ENCODE measurements around the gene KRTAP9-4.
"Not testable (repeated sequence)": the region's sequence is repeated elsewhere in the genome, so short reads cannot be mapped to it uniquely, and the experiment has no call there.

Gene KRTAP9-4

DNA sequence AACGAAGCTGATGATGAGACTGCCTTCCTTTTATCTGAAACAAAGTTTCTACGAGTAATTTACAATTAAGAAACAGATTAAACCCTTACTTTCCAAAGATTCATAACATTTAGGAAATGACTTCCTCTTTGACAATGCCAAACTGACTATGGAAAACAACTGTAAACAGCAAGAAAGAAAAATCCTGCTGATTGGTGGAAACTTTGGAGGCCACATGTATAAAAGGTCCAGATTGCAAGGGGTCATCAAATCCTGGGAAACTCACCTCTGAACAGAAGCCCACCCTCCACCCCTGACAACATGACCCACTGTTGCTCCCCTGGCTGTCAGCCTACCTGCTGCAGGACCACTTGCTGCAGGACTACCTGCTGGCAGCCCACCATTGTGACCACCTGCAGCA is 15.6 kb downstream of the KRTAP9-4 start, which contains the start of gene KRTAP9-6:
TSS of gene KRTAP9-6 (plus strand) at position 301 of the 400 bp plus-strand sequence. CDS start at position 301, 0 bp downstream.
- DNase-seq, result no peak

DNA sequence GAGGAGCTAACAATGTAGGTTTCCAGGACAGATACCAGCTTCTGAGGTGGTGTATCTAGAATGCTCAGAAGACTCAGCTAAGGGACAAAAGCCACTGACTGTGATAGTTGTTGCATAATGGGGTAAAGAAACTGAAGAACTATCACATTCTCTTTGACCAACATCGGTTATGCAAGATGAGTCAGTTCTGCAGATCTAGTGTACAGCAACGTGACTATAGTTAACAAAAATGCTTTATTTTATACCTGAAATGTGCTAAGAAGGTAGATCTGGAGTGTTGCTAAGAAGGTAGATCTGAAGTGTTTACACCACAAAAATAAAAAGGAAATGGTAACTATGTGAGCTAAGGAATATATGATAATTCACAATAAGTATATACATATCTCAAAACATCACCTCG is 18.2 kb downstream of the KRTAP9-4 start:
- no peak for DNase-seq

DNA sequence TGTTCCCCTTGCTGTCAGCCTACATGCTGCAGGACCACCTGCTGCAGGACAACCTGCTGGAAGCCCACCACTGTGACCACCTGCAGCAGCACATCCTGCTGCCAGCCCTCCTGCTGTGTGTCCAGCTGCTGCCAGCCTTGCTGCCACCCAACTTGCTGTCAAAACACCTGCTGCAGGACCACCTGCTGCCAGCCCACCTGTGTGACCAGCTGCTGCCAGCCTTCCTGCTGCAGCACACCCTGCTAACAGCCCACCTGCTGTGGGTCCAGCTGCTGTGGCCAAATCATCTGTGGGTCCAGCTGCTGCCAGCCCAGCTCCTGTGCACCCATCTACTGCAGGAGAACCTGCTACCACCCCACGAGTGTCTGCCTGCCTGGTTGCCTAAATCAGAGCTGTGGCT is 21.8 kb downstream of the KRTAP9-4 start:
- DNase-seq, result not testable (repeated sequence)

DNA sequence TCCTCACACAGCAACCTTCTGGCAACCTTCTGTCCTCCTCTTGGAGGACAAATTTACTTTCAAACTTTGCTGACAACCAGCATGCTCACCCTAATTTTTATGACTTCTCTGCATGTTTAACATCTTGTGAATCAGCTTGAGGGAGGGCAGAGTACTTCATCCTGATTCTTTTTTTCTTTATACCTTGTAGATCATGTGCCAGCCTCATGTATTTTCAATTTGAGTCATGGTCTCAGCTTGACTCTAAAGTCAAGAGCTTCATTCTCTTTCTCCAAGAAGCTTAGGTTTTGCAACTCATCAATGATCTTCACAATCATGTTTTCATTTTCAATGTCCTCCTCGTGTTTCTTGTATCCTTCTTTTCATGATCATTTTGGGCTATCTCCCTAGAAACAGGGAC is 22.4 kb downstream of the KRTAP9-4 start:
- DNase-seq, result no peak

DNA sequence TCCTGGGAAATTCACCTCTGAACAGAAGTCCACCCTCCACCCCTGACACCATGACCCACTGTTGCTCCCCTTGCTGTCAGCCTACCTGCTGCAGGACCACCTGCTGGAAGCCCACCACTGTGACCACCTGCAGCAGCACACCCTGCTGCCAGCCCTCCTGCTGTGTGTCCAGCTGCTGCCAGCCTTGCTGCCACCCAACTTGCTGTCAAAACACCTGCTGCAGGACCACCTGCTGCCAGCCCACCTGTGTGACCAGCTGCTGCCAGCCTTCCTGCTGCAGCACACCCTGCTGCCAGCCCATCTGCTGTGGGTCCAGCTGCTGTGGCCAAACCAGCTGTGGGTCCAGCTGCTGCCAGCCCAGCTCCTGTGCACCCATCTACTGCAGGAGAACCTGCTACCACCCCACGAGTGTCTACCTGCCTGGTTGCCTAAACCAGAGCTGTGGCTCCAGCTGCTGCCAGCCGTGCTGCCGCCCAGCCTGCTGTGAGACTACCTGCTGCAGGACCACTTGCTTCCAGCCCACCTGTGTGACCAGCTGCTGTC is 26.2 kb downstream of the KRTAP9-4 start, which contains the start of gene KRTAP9-7:
TSS of gene KRTAP9-7 (plus strand) at position 51 of the 543 bp plus-strand sequence. CDS start at position 51, 0 bp downstream.
- DNase-seq, result not testable (repeated sequence)

DNA sequence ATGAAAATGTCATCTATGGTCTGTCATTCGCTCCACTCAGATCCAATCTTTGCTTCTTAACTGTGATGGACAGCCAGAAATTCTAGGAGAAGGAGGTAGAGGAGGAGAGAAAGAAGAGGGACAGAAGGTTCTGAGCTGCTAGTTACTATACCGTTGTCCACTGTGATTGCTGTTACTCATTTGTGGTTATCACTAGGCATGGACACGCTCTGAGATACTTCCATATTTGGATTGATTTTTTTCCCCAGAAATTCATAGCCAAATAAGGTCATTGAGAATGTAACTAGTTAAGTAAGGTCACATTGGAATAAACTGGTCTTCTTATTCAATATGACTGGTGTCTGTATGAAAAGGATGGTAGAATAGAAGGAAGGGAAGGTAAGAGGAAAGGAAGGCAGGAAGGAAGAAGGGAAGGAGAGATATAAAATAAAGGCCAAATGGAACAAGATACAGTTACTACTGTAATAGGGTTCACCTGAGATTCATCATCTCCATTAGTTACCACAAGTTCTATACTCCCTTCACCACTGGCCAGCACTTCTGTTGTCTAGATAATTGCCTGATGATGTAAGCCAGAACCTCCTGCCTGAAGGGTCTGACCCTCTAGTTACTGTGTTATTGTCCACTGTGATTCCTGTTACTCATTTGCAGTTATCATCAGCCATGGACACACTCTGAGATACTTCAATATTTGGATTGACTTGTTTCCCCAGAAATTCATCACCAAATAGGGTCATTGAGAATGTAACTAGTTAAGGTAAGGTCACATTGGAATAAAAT is 28.9 kb downstream of the KRTAP9-4 start:
- no peak for DNase-seq

DNA sequence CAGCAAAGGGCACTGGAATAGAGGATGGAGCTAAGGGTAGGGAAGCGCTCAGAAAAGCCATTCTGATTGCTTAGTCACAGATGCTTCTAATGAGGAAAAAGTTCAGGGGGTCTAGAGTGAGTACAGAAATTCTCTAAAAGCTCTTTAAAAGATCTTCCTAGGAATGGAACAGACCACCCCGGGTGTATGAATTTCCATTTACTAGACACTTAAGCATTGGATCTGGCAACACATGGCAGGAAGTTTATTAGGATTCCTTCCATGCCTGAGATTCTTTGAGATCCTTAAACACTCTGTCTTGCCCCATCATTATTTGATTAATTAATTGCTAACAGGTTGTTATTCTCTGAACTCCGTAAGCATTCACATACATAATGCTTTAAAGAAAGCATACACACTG is 34.6 kb downstream of the KRTAP9-4 start:
- DNase-seq, result no peak

DNA sequence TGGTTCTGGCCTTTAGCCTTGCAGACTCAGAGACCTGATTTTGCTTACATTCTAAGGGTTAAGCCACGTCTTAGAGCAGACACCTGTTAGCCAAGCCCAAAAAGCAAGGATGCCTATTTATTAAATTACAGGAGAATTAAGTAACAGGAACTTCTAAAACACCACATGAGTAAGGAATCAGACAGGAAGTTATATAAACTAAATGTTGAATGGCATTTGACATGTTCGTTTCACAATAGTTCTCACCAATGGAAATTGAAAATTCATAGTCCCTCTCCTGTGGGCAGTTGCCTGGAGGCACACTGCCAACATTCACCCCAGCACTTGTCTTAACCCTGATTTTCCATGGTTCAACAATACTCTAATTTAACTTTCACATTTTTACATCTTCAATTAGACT is 35.1 kb downstream of the KRTAP9-4 start:
- no peak for DNase-seq

DNA sequence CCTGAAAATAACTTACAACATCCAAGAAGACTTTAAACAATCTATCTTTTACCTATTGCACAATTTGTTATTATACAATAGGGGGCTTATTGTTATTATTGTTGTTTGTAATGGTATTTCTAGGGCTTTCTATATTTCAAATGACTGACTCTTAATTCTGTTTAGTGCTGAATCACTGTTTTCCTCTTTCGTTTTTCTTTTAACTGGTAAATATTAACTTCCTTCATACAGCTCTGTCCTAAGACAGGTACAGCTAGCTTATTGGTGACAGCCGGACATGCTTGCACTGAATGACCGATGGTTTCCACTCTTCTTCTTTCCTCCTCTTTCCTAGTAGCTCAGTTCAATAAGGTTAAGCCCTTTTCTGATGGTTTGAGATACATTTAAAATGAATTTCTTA is 37.6 kb downstream of the KRTAP9-4 start:
- DNase-seq, result no peak

DNA sequence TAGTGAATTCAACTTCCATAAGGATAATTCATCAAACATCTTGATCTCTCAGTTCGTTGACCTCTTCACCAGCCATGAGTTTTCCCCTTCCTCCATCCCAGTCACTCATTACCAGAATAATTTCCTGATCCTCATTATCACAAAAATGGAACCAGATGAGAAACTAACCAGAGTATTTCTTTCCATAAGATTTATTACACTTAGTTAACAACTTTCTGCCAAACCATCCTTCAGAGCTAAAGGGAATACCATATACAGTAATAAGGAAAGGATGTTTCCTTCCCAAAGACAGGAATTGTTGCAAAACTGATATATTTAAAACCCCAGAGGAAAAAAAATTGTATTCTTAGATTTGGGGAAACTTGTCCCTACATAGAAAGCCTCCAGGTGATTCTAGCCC is 44.5 kb downstream of the KRTAP9-4 start:
- no peak for DNase-seq

DNA sequence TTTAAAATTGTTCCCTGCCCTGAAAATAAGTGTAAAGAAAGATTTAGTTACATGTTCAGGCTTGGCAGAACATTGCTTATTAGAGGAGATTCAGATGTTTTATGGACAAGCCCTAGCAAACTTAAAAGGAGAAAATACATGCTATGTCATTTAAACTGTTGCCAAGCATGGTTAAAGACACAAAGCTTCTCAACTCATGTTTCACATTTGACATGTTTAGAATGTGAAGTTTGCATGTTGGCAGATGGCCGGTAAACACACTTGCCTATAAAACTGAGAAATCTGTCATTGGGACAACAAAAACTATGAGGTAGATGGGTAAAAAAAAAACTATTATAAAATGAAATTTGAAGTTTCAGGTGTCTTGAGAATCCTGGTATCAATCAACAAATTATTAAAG is 47.4 kb downstream of the KRTAP9-4 start:
- no peak for DNase-seq

DNA sequence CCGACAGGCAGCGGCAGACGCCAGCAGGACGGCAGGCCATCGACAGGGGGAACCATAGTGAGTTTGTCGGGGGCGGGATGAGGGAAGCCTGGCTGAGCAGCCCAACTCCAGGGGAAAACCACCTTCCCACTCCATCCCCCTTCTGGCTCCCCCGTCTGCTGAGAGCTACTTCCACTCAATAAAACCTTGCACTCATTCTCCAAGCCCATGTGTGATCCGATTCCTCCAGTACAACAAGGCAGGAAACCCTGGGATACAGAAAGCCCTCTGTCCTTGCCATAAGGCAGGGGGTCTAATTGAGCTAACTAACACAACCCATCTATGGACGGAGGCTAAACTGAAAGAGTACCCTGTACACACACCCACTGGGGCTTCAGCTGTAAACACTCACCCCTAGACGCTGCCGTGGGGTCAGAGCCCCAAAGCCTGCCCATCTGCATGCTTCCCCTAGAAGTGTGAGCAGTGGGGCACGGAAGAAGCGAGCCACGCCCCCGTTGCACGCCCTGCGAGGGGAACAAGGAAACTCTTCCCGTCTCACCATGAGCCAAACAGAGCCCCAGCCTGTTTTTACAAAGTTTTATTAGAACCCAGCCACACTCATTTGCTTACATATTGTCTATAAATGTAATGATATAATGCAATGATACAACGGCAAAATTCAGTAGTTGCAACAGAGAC is 49.1 kb downstream of the KRTAP9-4 start:
- DNase-seq, result no peak
